Measurements from ENCODE around the gene NSRP1. TPM values are rescaled to one million over a fixed set of nuclear protein-coding genes. Genes with fewer than 3 reads are reported as not detected.
"Not testable (repeated sequence)": the region's sequence is repeated elsewhere in the genome, so short reads cannot be mapped to it uniquely, and the experiment has no call there.

The NSRP1 gene
- total and polyA plus RNA-seq, 2 donors (not counting 3 experiments of a cell fraction or from before 2014, with no cell fraction given), result 11.2 to 29.1 TPM

GRCh38 chr17:30086896-30087295, 29.7 kb upstream of the NSRP1 start:
- Histone ChIP-seq H3K27me3 (ENCODE audit: control insufficient read depth in 2 of 2, insufficient read depth in 2 of 2, low read length in 2 of 2) (peaks cover 2 to 14% of the 10 kb centered on the region in 2 experiments), H4K20me1 (replicated peaks; ENCODE audit: control insufficient read depth, extremely low read depth, insufficient read depth, low read length) (no peaks in the 10 kb centered on the region), H3K9ac (replicated peaks; ENCODE audit: extremely low read depth, insufficient read depth, low read length) (no peak overlapping the region), H3K4me2 (ENCODE audit: insufficient read depth, low read length) (no peak overlapping the region), H3K36me3 (ENCODE audit: control insufficient read depth in 2 of 2, extremely low read depth in 1 of 2, insufficient read depth in 2 of 2, low read length in 2 of 2) (no peaks in the 10 kb centered on the region), H2AFZ (ENCODE audit: low read depth, low read length) (no peak overlapping the region), H3K9me1 (replicated peaks; ENCODE audit: control insufficient read depth, extremely low read depth, insufficient read depth, low read length) (no peaks in the 10 kb centered on the region), H3K4me1 (ENCODE audit: control insufficient read depth, extremely low read depth, insufficient read depth, low read length) (no peaks in the 10 kb centered on the region), H3K4me3 (replicated peaks in 1 of 3; ENCODE audit: insufficient read depth in 1 of 3, low read depth in 1 of 3, low read length in 3 of 3) (no peak overlapping the region), H3K79me2 (ENCODE audit: control insufficient read depth, insufficient read depth, low read length) (no peaks in the 10 kb centered on the region), H3K9me3 (replicated peaks; ENCODE audit: control insufficient read depth, insufficient read depth, low read length) (no peaks in the 10 kb centered on the region), H3K27ac (ENCODE audit: insufficient read depth, low read depth, low read length) (no peak overlapping the region)
- POLR2A ChIA-PET, result no interaction called here
- TF ChIP-seq POLR2A (IDR thresholded peaks at IDR 0.05; ENCODE audit: low read depth, low read length) (no peak), FOS (IDR thresholded peaks at IDR 0.05; ENCODE audit: borderline replicate concordance, insufficient read depth, low read length) (no peak), GATA2 (IDR thresholded peaks at IDR 0.05; ENCODE audit: insufficient read depth, insufficient read length, low read depth, low read length) (no peak), MAX (IDR thresholded peaks at IDR 0.05; ENCODE audit: insufficient read depth, insufficient read length) (no peak), JUN (IDR thresholded peaks at IDR 0.05; ENCODE audit: borderline replicate concordance, insufficient read depth, insufficient read length, low read depth) (no peak), EZH2 (IDR thresholded peaks at IDR 0.05; ENCODE audit: borderline replicate concordance, low read depth, low read length, severe bottlenecking) (no peak), MYC (IDR thresholded peaks at IDR 0.05; ENCODE audit: low read depth, low read length) (no peak), CTCF (IDR thresholded peaks at IDR 0.05; ENCODE audit: extremely low read depth in 1 of 2, insufficient read depth in 1 of 2, low read depth in 1 of 2, low read length in 2 of 2) (no peak)
- dilution Hi-C loops (cut with MboI; ENCODE audit: extremely low pct_ligation_motif_present, low sequenced_read_pairs) (no loop called here), intact Hi-C loops (cut with micrococcal nuclease) (no loop called here)
- FAIRE-seq, result no peak
- no peak for DNase-seq (ENCODE audit: low read depth, low spot score)
- CTCF ChIA-PET, result interaction anchor here (1.2 kb wide), 1 partner anchor 52 kb away, joined by 3 read pairs; no protein-coding TSS in a partner anchor
- BruUV-seq (replicated peaks), result no TSS peak

GRCh38 chr17:30087431-30087830, 29.2 kb upstream of the NSRP1 start:
- H3K9me1 ChIP-seq (replicated peaks; ENCODE audit: control insufficient read depth, extremely low read depth, insufficient read depth, low read length); FAIRE-seq; H3K4me2 ChIP-seq (ENCODE audit: insufficient read depth, low read length); H4K20me1 ChIP-seq (replicated peaks; ENCODE audit: control insufficient read depth, extremely low read depth, insufficient read depth, low read length); DNase-seq (ENCODE audit: low read depth, low spot score); H2AFZ ChIP-seq (ENCODE audit: low read depth, low read length); H3K27ac ChIP-seq (ENCODE audit: insufficient read depth, low read depth, low read length); BruUV-seq (replicated peaks); H3K79me2 ChIP-seq (ENCODE audit: control insufficient read depth, insufficient read depth, low read length); H3K4me3 ChIP-seq (replicated peaks in 1 of 3; ENCODE audit: insufficient read depth in 1 of 3, low read depth in 1 of 3, low read length in 3 of 3); H3K36me3 ChIP-seq (ENCODE audit: control insufficient read depth in 2 of 2, extremely low read depth in 1 of 2, insufficient read depth in 2 of 2, low read length in 2 of 2); dilution Hi-C loops (cut with MboI; ENCODE audit: extremely low pct_ligation_motif_present, low sequenced_read_pairs); H3K9ac ChIP-seq (replicated peaks; ENCODE audit: extremely low read depth, insufficient read depth, low read length); POLR2A ChIA-PET; intact Hi-C loops (cut with micrococcal nuclease); H3K9me3 ChIP-seq (replicated peaks; ENCODE audit: control insufficient read depth, insufficient read depth, low read length); H3K4me1 ChIP-seq (ENCODE audit: control insufficient read depth, extremely low read depth, insufficient read depth, low read length): not testable (repeated sequence)
- CTCF ChIA-PET, result interaction anchor here (1.2 kb wide), 1 partner anchor 53 kb away, joined by 3 read pairs; no protein-coding TSS in a partner anchor
- peaks cover 2 to 13% of the 10 kb centered on the region in 2 experiments for H3K27me3 ChIP-seq (ENCODE audit: control insufficient read depth in 2 of 2, insufficient read depth in 2 of 2, low read length in 2 of 2)

Measured in endothelial cell of umbilical vein (primary cell).